OCI-LY7 (cell line): ENCODE data around the gene FRMD6.

Source experiments
- EZH2phosphoT487 ChIP-seq: fragments of 200-600 bp; sonication (generic); IDR thresholded peaks from 2 replicates; pipeline ENCODE4 v1.6.1; 2018; ENCODE audit warnings: low read depth, borderline replicate concordance, mild to moderate bottlenecking, mixed run types, antibody characterized with exemption, low read length, moderate library complexity, mixed read lengths
- TF ChIP-seq, protein P1 (sequence below): fragments of 200-600 bp; sonication (generic); conservative IDR thresholded peaks from 2 replicates; pipeline ENCODE4 v1.5.1; 2014; ENCODE audit warnings: mild to moderate bottlenecking, antibody characterized with exemption, low read length, moderate library complexity, mixed read lengths

DNA sequence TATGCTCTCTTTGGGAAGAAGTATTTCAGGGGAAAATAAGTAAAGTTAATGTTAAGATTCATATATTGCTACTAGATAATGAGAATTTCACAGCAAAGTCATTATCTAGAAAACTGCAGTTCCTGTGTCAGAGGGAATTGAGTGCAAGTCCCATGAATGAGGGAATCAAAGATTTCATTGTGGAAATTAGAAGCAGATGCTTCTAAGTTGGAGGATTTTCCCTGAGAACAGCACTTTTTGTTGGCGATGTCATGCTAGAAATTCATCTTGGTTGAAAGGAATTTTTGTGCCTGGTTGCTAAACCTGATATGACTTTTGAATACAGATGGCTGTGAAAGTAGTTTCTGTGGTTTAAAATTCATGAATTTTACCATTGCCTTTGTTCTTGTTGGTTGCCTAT, 25.6 kb downstream of the FRMD6 start:
- TF ChIP-seq, protein P1, sequence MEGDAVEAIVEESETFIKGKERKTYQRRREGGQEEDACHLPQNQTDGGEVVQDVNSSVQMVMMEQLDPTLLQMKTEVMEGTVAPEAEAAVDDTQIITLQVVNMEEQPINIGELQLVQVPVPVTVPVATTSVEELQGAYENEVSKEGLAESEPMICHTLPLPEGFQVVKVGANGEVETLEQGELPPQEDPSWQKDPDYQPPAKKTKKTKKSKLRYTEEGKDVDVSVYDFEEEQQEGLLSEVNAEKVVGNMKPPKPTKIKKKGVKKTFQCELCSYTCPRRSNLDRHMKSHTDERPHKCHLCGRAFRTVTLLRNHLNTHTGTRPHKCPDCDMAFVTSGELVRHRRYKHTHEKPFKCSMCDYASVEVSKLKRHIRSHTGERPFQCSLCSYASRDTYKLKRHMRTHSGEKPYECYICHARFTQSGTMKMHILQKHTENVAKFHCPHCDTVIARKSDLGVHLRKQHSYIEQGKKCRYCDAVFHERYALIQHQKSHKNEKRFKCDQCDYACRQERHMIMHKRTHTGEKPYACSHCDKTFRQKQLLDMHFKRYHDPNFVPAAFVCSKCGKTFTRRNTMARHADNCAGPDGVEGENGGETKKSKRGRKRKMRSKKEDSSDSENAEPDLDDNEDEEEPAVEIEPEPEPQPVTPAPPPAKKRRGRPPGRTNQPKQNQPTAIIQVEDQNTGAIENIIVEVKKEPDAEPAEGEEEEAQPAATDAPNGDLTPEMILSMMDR: no peak
- TF ChIP-seq EZH2phosphoT487: no peak
